GM18867 (cell line): Measurements from ENCODE around the gene SERPINB12.

Experiments
- ATAC-seq: cut with Tn5 transposase; IDR thresholded peaks from one replicate; pipeline ENCODE4 v1.9.1; 2021; ENCODE audit warnings: mild to moderate bottlenecking, moderate library complexity; ENCODE audit not compliant: unreplicated experiment

SERPINB12 gene

GRCh38 chr18:63592471-63592870 lies 50.3 kb downstream of the SERPINB12 start:
- ATAC-seq = no peak

- ATAC-seq = no peak
Measured at GRCh38 chr18:63596964-63597363, 54.8 kb downstream of the SERPINB12 start.

- no peak for ATAC-seq
Measured at GRCh38 chr18:63603355-63603754, 61.2 kb downstream of the SERPINB12 start.

GRCh38 chr18:63603772-63604171 lies 61.6 kb downstream of the SERPINB12 start:
- ATAC-seq = peak; percentile 97

- no peak for ATAC-seq
Measured at GRCh38 chr18:63604791-63605567, 62.8 kb downstream of the SERPINB12 start.

- no peak for ATAC-seq
Measured at GRCh38 chr18:63606526-63606925, 64.4 kb downstream of the SERPINB12 start.

GRCh38 chr18:63613420-63613819 lies 71.3 kb downstream of the SERPINB12 start:
- ATAC-seq = no peak

GRCh38 chr18:63617049-63617914 lies 75.1 kb downstream of the SERPINB12 start:
- peak; percentile 92 for ATAC-seq

- peak; percentile 22 for ATAC-seq
Measured at GRCh38 chr18:63617915-63618234, 75.7 kb downstream of the SERPINB12 start.
